Effector CD4-positive, alpha-beta T cell (primary cell): Measurements from ENCODE around the gene NR4A2.
"Not testable (repeated sequence)": the region's sequence is repeated elsewhere in the genome, so short reads cannot be mapped to it uniquely, and the experiment has no call there.

Experiments used
- DNase-seq: peaks from one replicate; pipeline ENCODE4 v3.0.0-alpha.2; 2020

Gene NR4A2

DNA sequence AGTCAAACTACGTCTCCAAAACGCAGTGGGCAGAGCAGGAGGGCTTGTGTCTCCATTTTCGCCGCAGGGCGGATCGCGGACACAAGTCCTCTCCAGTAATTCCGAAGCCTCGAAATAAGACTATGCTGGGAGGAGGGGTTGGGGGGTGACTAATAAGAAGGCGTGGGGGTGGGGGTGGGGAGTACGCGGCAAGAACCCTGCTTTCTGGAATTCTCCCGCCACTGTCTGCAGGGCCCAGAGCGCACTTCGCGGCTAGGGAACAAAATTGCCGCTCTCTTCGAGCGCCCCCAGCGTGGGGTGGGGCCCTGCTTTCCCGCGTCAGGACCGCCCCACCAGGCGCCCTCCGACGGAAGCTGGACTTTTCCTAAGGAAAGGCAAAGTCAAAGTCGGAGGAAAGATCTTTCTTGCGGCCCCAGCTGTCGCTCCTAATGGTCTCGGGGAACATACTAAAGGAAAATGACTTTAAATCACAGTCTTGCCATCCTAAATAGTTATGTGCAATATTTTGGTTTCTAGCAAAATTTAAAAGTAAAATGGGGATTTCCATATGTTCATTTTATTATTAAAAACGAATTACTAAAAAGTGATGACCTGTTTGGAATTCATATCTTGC is 11.9 kb downstream of the NR4A2 start:
- no peak for DNase-seq

DNA sequence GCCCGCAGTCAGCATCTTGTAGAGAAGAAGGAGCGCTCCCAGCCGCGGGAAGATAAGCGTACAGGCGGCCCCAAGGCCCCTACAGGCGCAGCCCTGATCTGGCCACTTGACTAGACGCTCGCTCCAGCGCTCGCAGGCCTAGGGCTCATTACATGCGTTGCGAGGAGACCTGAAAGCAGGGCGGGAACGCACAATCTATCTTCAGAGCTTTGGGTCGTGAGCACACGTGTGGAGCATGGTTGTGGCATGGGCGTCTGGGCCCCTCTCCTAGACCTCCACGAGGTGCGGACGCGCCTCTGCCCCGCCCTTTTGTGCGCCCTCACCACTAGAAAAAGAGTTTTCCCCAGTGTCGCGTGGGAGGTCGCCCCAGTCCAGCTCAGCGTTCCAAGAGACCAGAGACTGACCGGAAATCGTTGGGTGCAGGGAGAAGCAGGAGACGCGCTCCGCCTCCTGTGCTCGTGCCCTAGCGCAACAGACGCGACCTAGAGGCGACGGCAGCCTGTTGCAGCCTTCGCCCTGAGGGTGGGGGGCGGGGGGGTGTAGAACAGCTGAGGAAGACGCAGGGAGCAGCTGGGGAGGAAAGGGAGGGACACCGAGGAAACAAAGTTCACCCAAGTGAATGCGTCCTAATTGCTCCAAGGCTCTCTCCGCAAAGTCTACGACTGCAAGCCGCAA is 12.6 kb downstream of the NR4A2 start:
- no peak for DNase-seq

DNA sequence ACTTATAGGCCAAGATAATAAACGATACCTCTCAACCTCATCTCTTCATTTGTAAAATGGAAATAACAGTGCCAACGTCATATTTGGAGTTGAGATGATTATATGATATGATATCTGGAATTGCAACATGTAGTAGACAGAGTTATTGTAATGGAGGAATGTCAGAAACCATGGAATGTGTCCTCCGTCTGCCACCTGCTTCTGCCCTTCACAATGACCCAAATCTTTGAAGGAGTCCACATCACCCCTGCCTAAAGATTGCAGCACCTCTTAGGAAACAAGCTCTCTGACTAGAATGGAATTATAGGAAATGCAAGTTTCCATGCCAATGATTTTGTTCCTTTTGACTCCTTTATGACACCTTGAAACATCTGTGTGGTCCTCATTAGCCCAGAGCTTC is 14.9 kb downstream of the NR4A2 start:
- DNase-seq: no peak

DNA sequence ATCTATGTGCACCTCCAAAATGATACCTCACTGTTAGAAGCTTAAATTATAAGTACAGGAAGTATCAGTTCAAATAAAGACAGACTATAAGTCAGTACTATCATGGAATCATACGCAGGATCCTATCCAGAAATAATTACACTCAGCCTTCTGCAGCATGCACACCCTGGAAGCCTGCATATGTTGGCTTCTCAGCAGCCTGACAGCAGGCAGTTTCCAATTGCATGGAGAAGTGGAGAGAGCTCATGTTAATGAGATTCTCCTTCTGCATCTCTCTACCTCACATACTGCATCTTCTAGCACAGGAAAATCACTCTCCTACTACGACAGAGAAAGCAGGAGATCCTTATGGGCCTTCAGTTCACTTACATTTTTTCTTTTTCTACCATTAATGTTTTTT is 20.5 kb downstream of the NR4A2 start:
- DNase-seq: no peak

DNA sequence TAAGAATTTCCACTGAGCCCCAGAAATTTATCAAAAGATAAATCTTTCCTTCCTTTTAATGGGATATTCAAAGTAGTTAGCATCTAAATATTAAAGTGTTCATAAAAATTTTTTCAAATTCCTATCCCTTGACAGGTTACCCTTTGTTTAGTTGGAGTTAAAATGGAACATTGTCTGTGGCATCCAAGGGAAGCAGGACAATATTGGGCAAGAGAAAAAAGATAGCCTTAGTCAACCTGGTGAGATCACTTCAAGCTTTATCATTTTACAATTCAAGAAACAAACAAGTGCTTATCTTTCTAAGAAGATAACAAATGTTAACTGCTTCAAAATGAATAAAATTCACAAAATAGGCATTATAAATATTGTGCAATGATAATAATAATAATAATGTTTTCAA is 21.7 kb downstream of the NR4A2 start:
- DNase-seq: no peak

DNA sequence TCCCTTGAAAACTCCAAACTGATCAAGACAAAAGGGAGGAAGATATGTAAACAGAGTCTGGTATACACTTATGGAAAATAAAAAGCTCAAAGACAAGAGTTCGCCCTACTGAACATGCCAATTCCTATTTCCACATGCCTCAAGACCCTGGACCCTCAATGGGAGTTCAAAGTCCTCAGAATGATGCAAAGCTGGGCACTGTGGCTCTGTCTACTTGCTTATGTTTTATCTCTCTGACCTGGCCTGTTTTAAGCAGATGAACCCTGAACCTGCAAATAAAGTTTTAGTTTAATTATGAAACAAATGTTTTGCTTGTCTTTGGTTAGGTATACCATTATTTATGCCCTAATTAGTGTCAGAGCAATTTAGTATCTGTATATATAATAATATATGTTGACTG is 22.6 kb downstream of the NR4A2 start:
- no peak for DNase-seq

DNA sequence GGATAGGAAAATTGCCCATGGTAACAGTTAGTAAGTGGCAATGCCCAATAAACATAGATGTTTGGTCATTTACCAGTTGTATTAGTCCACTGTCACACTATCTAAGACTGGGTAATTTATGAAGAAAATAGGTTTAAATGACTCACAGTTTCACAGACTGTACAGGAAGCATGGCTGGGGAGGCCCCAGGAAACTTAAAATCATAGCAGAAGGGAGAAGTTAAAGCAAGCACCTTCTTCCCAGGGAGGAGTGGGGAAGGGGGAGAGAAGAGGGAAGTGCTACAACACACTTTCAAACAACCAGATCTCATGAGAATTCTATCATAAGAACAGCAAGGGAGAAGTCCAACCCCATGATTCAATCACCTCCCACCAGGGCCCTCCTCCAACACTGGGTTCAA is 23.4 kb downstream of the NR4A2 start:
- DNase-seq: no peak

DNA sequence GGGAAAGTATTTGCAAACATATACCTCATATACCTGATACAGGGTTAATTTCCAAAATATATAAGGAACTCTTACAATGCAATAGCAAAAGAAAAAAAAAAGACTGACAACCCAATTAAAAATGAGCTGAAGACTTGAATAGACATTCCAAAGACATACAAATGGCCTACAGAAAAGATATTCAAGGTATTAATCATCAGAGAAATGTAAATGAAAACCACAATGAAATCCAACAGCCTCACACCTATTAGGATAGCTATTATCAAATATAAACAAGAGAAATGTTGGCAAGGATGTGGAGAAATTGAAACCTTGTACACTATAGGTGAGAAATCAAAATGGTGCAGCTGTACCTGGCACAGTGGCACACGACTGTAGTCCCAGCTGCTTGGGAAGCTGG is 25.7 kb downstream of the NR4A2 start:
- no peak for DNase-seq

DNA sequence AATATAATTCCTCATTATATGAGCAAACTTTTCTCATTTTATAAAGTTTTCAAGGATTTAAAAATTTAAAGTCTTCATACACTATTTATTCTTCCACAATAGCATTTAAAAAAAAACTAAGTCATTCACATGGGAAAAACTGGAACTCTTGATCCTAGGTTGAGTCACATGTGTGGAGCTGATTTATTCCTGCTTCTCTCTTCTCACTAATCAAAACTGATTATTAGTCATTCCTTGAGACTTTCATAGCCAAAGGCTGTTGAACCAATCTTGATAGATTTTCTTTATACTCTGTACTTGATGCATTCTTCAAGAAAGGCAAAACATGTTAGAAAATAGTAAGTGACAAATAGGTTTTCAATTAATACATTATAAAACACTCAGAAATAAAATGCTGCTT is 27.4 kb downstream of the NR4A2 start:
- DNase-seq: no peak

DNA sequence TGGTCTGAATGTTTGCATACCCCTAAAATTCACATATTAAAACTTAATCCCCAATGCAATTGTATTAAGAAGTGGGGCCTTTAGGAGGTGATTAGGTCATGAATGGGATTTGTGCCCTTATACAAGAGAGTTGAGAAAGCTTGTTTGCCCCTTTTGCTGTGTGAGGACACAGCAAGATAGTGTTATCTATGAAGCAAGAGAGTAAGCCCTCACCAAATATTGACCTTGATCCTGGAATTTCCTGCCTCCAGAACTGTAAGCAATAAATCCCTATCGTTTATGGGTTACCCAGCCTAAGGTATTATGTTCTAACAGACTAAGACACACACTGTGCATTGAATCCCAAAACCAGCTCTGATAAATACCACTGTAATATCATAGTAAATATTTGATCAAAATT is 32.2 kb downstream of the NR4A2 start:
- no peak for DNase-seq

DNA sequence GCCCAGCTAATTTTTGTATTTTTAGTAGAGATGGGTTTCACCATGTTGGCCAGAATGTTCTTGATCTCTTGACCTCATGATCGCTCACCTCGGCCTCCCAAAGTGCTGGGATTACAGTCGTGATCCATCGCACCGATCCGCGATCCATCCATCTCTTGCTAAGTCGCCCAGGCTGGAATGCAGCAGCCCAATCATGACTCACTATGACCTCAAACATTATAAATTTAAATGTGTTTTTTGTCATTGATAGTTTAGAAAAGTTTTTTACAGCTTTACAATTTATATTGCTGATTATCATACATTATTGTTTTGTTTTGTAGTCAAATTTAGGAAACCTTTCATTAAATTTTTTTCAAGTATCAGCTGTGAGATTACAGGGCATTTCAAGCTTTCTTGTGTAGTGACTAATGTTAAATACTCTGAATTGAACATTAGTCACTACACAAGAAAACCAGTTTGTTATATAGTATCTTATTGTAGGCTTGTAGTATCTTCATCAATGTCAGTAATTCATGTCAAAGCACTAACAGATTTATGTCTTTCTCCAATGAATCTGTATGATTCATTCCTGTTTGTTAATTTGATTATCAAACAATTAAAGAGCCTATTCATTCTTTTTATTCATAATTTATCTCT is 37.5 kb downstream of the NR4A2 start:
- DNase-seq: no peak

DNA sequence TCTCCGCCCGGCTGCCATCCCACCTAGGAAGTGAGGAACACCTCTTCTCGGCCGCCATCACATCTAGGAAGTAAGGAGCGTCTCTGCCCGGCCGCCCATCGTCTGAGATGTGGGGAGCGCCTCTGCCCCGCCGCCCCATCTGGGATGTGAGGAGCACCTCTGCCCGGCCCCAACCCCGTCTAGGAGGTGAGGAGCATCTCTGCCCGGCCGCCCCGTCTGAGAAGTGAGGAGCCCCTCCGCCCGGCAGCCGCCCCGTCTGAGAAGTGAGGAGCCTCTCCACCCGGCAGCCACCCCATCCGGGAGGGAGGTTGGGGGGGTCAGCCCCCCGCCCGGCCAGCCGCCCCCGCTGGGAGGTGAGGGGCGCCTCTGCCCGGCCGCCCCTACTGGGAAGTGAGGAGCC is 39.1 kb downstream of the NR4A2 start:
- DNase-seq: not testable (repeated sequence)

DNA sequence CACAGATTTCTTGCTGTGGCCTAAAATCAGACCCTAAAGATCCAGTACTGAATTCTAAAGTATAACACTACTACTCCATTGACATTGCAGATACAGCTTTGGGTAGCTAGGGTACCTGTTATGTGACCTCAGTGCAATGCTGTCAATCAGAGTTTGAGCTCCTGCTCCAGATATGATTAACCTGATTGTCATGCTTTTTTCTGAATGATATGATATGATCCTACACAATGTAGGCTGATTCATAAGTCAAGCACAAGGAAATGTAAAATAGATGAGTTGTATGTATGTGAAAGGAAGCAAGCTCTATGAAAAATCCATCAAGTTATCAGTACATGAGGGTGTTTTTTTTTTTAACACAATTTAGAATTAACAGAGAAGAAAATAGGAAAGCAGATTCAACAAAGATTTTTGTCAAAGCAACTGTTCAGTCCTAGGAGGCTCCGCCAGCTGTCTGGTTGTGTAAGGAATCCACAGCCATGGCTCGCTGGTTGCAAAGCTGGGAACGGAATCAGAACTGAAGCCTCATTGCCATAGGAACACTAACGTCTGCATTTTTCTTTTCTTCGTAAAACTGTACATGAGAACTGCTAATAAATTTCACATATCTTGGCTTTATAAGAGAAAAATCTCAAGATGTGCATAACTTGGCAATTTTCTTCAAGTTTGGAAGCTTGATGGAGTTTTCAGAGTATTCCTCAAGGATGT is 52.9 kb downstream of the NR4A2 start:
- DNase-seq: no peak
